Measurements from ENCODE around the gene RPL14. TPM values are rescaled to one million over a fixed set of nuclear protein-coding genes. Genes with fewer than 3 reads are reported as not detected.

RPL14 gene
- total RNA-seq, 4 donors from 2014 or later: 246 to 2,060 (median 607) TPM

- no peaks in the 10 kb centered on the region for H3K9me3 ChIP-seq
- no peak overlapping the region for H3K27ac ChIP-seq
- TF ChIP-seq POLR2A (IDR thresholded peaks at IDR 0.05) (no peak), CTCF (IDR thresholded peaks at IDR 0.05) (no peak)
- no peaks in the 10 kb centered on the region for H3K4me1 ChIP-seq
- no peaks in the 10 kb centered on the region for H3K27me3 ChIP-seq
- H3K36me3 ChIP-seq: no peaks in the 10 kb centered on the region
- intact Hi-C loops (cut with DNase I; ENCODE audit: low total_unique reads): no loop called here
- H3K4me3 ChIP-seq: no peak overlapping the region
- no peak for DNase-seq
These were observed 60.9 kb downstream of the RPL14 start for GRCh38 chr3:40518067-40518466.

Small RNAs within 50 kb of the gene (small RNA-seq; reads per million reads assigned to genes)
- gene RNU5B-2P: not detected

Other genes with a start within 250 kb of the RPL14 start
- gene EIF1B, start 147.6 kb upstream of the RPL14 start, total RNA-seq: 10 to 100 TPM; 18.5 to 68.7 (median 30.7) TPM
- gene ENTPD3, start 70.2 kb upstream of the RPL14 start, total RNA-seq: 1 to 10 TPM in 2 of 4 donors, under 1 TPM in 2; 0.88 to 4.9 (median 2.1) TPM
- 10 to 100 TPM in 1 of 4 donors, 1 to 10 TPM in 2, under 1 TPM in 1; 0.59 to 11.9 (median 6.1) TPM for gene ZNF619, start 19.8 kb downstream of the RPL14 start, total RNA-seq
- gene ZNF620, start 48.7 kb downstream of the RPL14 start, total RNA-seq: 10 to 100 TPM in 1 of 4 donors, 1 to 10 TPM in 2, not detected in 1; 1.3 to 12.4 (median 5.9) TPM
- gene ZNF621, start 67.6 kb downstream of the RPL14 start, total RNA-seq: 10 to 100 TPM in 2 of 4 donors, 1 to 10 TPM in 2; 6.5 to 35.7 (median 16.3) TPM

Data from uterus (tissue), 4 donors.